Esophagus mucosa (tissue), 1 donor: ENCODE data around the gene CEACAM7. TPM values are rescaled to one million over a fixed set of nuclear protein-coding genes. Genes with fewer than 3 reads are reported as not detected.
A peak's percentile ranks its signal among the peaks of the same experiment; 100 is the strongest.

Source experiments
- ATAC-seq: fragments of 200-7000 bp; cut with Tn5 transposase; one replicate; pipeline ENCODE4 v1.9.1; 2020
- total RNA-seq: library from RNA; stranded (reverse); gene quantifications from one replicate; pipeline ENCODE4 v1.2.4, GENCODE V29; 2023
- donor health status: DM: yes; HTN: yes; CAD: no.

The CEACAM7 gene
- total RNA-seq, 1 donor from 2014 or later = 71.9 TPM

DNA sequence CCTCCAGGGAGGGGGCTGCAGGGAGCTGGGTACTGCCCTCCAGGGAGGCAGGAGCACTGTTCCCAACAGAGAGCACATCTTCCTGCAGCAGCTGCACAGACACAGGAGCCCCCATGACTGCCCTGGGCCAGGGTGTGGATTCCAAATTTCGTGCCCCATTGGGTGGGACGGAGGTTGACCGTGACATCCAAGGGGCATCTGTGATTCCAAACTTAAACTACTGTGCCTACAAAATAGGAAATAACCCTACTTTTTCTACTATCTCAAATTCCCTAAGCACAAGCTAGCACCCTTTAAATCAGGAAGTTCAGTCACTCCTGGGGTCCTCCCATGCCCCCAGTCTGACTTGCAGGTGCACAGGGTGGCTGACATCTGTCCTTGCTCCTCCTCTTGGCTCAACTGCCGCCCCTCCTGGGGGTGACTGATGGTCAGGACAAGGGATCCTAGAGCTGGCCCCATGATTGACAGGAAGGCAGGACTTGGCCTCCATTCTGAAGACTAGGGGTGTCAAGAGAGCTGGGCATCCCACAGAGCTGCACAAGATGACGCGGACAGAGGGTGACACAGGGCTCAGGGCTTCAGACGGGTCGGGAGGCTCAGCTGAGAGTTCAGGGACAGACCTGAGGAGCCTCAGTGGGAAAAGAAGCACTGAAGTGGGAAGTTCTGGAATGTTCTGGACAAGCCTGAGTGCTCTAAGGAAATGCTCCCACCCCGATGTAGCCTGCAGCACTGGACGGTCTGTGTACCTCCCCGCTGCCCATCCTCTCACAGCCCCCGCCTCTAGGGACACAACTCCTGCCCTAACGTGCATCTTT lies 12.5 kb upstream of the CEACAM7 start:
- ATAC-seq = no peak

DNA sequence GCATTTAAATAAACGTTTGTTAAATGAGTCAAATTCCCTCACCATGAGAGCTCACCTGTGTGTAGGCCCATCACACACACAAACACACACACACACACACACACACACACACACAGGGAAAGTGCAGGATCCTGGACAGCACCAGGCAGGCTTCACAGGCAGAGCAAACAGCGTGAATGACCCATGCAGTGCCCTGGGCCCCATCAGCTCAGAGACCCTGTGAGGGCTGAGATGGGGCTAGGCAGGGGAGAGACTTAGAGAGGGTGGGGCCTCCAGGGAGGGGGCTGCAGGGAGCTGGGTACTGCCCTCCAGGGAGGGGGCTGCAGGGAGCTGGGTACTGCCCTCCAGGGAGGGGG lies 11.9 kb upstream of the CEACAM7 start:
- no peak for ATAC-seq

GRCh38 chr19:41699231-41699967 lies 11.3 kb upstream of the CEACAM7 start:
- ATAC-seq = peak; percentile 44

GRCh38 chr19:41698746-41699230 lies 10.7 kb upstream of the CEACAM7 start:
- no peak for ATAC-seq

- no peak for ATAC-seq
These were observed 9.3 kb upstream of the CEACAM7 start for GRCh38 chr19:41697198-41697855.

GRCh38 chr19:41696402-41697197 lies 8.5 kb upstream of the CEACAM7 start:
- ATAC-seq = peak; percentile 9

DNA sequence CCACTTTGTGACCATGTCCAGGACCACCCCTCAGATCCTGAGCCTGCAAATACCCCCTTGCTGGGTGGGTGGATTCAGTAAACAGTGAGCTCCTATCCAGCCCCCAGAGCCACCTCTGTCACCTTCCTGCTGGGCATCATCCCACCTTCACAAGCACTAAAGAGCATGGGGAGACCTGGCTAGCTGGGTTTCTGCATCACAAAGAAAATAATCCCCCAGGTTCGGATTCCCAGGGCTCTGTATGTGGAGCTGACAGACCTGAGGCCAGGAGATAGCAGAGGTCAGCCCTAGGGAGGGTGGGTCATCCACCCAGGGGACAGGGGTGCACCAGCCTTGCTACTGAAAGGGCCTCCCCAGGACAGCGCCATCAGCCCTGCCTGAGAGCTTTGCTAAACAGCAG lies 7.7 kb upstream of the CEACAM7 start:
- ATAC-seq = no peak

DNA sequence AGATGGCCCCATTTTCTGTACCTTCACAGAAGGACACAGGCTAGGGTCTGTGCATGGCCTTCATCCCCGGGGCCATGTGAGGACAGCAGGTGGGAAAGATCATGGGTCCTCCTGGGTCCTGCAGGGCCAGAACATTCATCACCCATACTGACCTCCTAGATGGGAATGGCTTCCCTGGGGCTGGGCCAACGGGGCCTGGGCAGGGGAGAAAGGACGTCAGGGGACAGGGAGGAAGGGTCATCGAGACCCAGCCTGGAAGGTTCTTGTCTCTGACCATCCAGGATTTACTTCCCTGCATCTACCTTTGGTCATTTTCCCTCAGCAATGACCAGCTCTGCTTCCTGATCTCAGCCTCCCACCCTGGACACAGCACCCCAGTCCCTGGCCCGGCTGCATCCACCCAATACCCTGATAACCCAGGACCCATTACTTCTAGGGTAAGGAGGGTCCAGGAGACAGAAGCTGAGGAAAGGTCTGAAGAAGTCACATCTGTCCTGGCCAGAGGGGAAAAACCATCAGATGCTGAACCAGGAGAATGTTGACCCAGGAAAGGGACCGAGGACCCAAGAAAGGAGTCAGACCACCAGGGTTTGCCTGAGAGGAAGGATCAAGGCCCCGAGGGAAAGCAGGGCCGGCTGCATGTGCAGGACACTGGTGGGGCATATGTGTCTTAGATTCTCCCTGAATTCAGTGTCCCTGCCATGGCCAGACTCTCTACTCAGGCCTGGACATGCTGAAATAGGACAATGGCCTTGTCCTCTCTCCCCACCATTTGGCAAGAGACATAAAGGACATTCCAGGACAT lies 7.0 kb upstream of the CEACAM7 start:
- no peak for ATAC-seq

GRCh38 chr19:41694196-41694595 lies 6.1 kb upstream of the CEACAM7 start:
- ATAC-seq = no peak

- ATAC-seq = no peak
These were observed 3.3 kb upstream of the CEACAM7 start for GRCh38 chr19:41691268-41691970.

- ATAC-seq = no peak
These were observed 2.7 kb upstream of the CEACAM7 start for GRCh38 chr19:41690801-41691065.

DNA sequence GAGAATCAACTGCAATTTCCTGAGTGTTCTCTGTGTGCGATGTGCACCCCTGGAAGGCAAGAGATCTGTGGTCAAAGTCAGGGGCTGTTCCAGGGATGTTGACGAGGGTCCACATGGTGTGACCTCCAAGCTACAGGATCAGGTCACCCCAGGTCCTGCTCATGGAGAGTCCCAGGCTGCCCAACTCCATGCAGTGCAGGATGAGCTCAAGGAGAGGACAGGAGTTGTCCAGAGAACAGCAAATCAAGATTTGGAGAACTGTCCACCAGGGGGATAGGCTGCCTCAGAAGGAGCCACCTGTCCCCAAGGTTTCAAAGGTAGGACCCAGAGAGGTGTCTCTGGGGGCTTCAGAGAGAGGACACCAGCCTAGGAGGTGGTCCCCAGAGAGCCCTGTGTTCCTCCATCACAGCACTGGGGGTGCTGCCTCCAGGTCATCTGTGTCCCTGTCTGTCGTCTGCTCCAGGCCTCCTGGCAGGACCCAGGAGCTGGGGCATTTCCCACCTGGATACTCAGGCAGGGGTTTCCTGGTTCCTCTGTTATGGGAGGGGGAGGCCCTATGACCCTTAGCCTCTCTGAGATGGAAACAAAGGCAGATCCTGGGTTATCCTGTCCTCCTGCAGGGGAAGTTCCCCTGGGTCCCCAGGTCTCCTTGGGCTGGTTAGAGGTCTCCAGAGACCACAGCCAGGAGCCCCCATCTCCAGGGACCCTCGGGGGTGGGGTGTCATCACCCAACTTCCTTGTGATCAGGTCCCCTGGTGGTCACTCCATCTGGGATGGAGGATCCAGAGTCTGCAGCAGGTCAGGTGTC lies 2.1 kb upstream of the CEACAM7 start:
- ATAC-seq = no peak

DNA sequence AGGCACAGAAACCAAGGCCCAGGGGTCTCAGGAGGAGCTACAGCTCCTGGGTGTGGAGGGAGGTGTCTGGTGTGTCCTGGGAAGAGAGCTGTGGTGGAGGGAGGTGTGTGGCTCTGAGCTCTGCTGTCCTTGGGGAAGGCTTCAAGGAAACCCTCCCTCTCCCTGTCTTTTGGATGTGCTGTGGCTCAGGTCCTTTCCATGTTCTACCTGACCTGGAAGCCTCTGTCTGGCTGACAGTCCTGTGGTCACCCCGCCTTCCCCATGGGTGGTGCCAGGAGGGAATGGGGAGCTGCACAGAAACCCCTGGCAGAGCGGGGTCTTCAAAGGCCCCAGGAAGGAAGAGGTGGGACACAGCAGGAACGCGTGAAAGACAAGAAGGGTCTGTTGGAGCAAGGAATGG lies 617 bp upstream of the CEACAM7 start:
- no peak for ATAC-seq

- no peak for ATAC-seq
These were observed 651 bp downstream of the CEACAM7 start for GRCh38 chr19:41687419-41687818.

DNA sequence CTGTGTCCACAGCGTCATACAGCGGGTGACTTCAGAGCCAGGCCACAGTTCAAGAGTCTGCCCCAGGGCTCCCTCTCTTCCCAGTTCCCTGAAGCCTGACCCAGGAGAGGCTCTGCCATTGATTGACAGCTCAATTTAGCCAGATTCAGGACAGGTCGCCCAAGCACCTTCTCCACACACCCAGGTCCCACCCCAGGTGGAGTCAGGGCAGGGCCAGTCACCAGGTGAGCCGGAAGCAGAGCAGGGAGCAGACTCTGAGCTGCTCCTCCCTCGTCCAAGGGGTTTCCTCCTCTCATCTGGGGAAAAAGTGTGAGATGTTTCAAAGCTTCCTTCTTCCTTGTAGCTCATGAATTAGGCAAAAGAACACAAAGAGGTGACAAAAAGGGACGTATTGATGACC lies 5.6 kb downstream of the CEACAM7 start:
- ATAC-seq = peak; percentile 90

DNA sequence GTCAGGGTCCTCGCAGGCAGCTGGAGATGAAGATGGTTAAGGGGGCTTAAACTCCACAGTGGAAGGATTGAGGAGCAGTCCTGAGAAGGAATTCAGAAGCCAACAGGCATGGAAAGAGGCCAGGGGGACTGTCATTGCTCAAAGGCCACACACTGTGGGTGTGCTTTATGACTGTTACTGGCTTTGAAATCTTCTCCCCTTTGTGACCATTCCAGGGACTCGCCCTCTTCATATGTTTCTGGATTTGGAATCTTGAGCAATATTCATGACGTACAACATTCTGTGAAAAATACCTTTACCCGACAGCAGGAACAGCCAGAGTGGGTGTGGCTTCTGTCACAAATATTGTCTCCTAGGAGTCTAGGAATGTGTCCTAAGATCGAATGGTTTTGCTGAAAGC lies 16.6 kb downstream of the CEACAM7 start:
- peak; percentile 72 for ATAC-seq

DNA sequence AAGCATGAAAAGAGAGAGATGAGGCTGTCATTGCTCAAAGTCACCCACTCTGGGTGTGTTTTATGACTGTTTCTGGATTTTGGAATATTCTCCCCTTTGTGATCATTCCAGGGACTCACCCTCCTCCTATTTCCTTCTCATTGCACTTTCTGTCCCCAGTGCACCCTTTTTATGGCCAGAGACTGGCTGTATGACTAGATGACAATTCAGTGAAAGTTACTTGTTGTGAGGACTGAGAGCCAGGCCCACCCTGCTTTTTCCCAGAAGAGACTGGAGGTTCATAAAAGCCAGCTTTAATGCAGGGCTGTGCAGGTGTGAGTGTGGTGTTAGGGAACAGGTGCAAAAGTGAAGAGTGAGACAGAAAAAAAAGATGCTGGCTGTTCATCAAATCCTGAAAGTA lies 17.3 kb downstream of the CEACAM7 start:
- no peak for ATAC-seq

- ATAC-seq = peak; percentile 62
These were observed 19.8 kb downstream of the CEACAM7 start for GRCh38 chr19:41668315-41668714.

DNA sequence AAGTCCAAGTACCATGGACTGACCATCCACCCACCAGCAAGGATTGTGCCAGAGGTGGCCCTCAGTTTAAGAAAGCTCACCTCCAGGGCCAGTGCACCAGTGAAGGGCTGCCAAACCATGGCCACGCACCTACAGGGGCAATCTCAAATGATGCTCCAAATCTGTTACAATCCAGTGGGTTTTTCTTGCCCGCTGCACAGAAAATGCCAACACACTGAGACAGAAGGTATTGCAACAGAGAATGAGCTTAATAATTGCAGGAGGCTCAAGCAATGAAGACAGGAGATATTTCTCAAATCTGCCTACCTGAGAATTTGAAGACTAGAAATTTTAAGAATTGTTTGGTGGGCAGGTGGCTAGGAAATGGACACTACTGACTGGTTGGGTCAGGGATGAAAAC lies 22.0 kb downstream of the CEACAM7 start:
- ATAC-seq = no peak

- ATAC-seq = peak; percentile 28
These were observed 30.9 kb downstream of the CEACAM7 start for GRCh38 chr19:41657157-41657556.
